ENCODE results near the gene TMEM167A. TPM values are rescaled to one million over a fixed set of nuclear protein-coding genes. Genes with fewer than 3 reads are reported as not detected.

The TMEM167A gene
- 139 and 144 TPM in 2 replicates for total RNA-seq (2021)
- long read RNA-seq, full-length matches to known transcripts = 341 of 373 reads
- long read RNA-seq, partial matches to known transcripts = 9 of 373 reads
- long read RNA-seq, other reads (novel, unspliced or antisense) = 23 of 373 reads

GRCh38 chr5:83076742-83077661 is at the start of gene TMEM167A, which contains the start of gene XRCC4:
TSS of gene TMEM167A (minus strand) at chr5:83077394. CDS start at chr5:83077323, 71 bp downstream.
TSS of gene XRCC4 (plus strand) at chr5:83077547. CDS start at chr5:83104920, 27,373 bp downstream.
- DNase-seq = peak; percentile 99
- no peak for TF ChIP-seq CTCF (conservative IDR thresholded peaks at IDR 0.05)
- peak within 1 kb of the TSS; percentile 86 for H3K27ac ChIP-seq (ENCODE audit: insufficient read length, low read depth, low read length)
- H4K8ac ChIP-seq (replicated peaks; ENCODE audit: insufficient read length, low read depth, low read length) = no peak within 1 kb of the TSS
- peak within 1 kb of the TSS; percentile 99 for H3K9ac ChIP-seq (ENCODE audit: extremely low read depth, insufficient read length, low read length)
- peak within 1 kb of the TSS; percentile 89 for H3K4me2 ChIP-seq (ENCODE audit: insufficient read depth, insufficient read length, low read length)
- peaks cover 45% of the 10 kb centered on the region; the same call in 1 of the 2 replicates for H3K79me2 ChIP-seq (ENCODE audit: insufficient read depth, low read length)
- H2BK12ac ChIP-seq (ENCODE audit: insufficient read length, low read depth, low read length) = peak within 1 kb of the TSS; percentile 11
- peak within 1 kb of the TSS; percentile 86 for H3T11ph ChIP-seq (ENCODE audit: low read length)
- H2AFZ ChIP-seq (ENCODE audit: low read length) = peak within 1 kb of the TSS; percentile 90
- no peaks in the 10 kb centered on the region for H3K79me1 ChIP-seq (ENCODE audit: insufficient read depth, low read depth, low read length, poor library complexity, severe bottlenecking)
- H3K4me3 Mint-ChIP-seq = peak within 1 kb of the TSS; percentile 99 to 100
- H3K9me3 Mint-ChIP-seq = no peaks in the 10 kb centered on the region
- peak within 1 kb of the TSS; percentile 58 for H2BK120ac ChIP-seq (ENCODE audit: low read depth, low read length, poor library complexity, severe bottlenecking)
- H3K27ac Mint-ChIP-seq = peak within 1 kb of the TSS; percentile 99
- H4K20me1 ChIP-seq (ENCODE audit: control insufficient read depth, insufficient read depth, insufficient read length) = no peaks in the 10 kb centered on the region
- no peak within 1 kb of the TSS for H2BK15ac ChIP-seq (ENCODE audit: low read depth, low read length)
- peaks cover 12 to 23% (median 20%) of the 10 kb centered on the region in 3 experiments; a peak in 6 of 7 replicates for H3K36me3 Mint-ChIP-seq (ENCODE audit: insufficient read depth in 1 of 3, low read depth in 3 of 3)
- H2AK5ac ChIP-seq (ENCODE audit: insufficient read length, low read length) = no peak within 1 kb of the TSS
- peaks cover 41 to 43% of the 10 kb centered on the region in 2 experiments for H3K4me1 Mint-ChIP-seq
- no peak within 1 kb of the TSS; the same call in 1 of the 2 replicates for H3K4ac ChIP-seq (ENCODE audit: low read depth, low read length)
- H3K23ac ChIP-seq (ENCODE audit: insufficient read length, low read depth, low read length) = no peak within 1 kb of the TSS
- peak within 1 kb of the TSS; percentile 66 for H2BK5ac ChIP-seq (ENCODE audit: insufficient read length, low read length)
- no peaks in the 10 kb centered on the region; the same call in 1 of the 2 replicates for H3K4me1 ChIP-seq (ENCODE audit: insufficient read depth, low read length)
- no peaks in the 10 kb centered on the region for H3K27me3 Mint-ChIP-seq (ENCODE audit: low read depth)
- H3K9me3 ChIP-seq (ENCODE audit: control insufficient read depth, low read depth, low read length) = no peaks in the 10 kb centered on the region
- H4K5ac ChIP-seq (ENCODE audit: insufficient read length, low read depth, low read length) = peak within 1 kb of the TSS; percentile 82
- H2BK20ac ChIP-seq (ENCODE audit: low read depth, low read length, poor library complexity, severe bottlenecking) = no peak within 1 kb of the TSS
- H4K91ac ChIP-seq (ENCODE audit: insufficient read length, low read depth, low read length) = no peak within 1 kb of the TSS
- H3K14ac ChIP-seq (ENCODE audit: insufficient read depth, low read length) = peak within 1 kb of the TSS; percentile 89
- H3K23me2 ChIP-seq (ENCODE audit: insufficient read length, low read depth, low read length, poor library complexity, severe bottlenecking) = peaks cover 9% of the 10 kb centered on the region
- WGBS (ENCODE audit: extremely low coverage, insufficient read length, low lambda C conversion rate) = no CpG with 5 or more reads among the region's 44 CpGs
- H3K18ac ChIP-seq (ENCODE audit: insufficient read length, low read depth, low read length) = peak within 1 kb of the TSS; percentile 97
- peak within 1 kb of the TSS; percentile 50 for H3K56ac ChIP-seq (ENCODE audit: insufficient read length, low read depth, low read length)
- H3K27me3 ChIP-seq (ENCODE audit: insufficient read depth, low read length) = no peaks in the 10 kb centered on the region
